ENCODE data around the gene HSP90AA1.

DNA sequence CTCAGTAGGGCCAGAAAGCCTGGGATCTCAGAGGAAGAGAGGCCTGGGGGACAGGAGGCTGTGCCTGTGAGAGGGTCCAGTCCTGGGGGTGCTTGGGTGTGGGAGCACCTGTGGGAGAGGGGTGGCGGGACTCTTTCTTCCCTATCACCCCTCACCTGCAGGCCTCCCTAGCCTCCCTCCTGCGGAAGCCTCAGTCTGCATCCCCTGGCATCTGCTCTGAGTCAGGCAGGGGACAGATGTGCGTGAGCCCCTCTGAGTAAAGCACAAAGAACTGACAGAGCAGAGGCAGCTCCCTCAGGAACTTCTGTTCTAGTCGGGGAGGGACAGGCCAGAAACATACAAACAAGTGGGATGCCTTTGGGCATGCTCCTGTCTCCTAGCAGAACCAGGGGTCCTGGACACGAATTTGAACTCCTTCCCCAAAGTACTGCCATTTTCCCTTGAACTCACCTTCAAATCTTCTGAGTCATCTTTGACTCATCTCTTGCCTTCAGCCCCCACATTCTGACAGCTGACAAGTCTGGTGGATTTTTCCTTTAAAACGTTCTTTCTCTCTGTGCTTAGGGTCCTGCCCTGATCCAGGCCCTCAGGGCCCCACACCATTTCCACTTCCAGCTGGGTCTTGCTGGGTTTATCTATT is 8.5 kb upstream of the HSP90AA1 start:
- TF ChIP-seq, protein P1, sequence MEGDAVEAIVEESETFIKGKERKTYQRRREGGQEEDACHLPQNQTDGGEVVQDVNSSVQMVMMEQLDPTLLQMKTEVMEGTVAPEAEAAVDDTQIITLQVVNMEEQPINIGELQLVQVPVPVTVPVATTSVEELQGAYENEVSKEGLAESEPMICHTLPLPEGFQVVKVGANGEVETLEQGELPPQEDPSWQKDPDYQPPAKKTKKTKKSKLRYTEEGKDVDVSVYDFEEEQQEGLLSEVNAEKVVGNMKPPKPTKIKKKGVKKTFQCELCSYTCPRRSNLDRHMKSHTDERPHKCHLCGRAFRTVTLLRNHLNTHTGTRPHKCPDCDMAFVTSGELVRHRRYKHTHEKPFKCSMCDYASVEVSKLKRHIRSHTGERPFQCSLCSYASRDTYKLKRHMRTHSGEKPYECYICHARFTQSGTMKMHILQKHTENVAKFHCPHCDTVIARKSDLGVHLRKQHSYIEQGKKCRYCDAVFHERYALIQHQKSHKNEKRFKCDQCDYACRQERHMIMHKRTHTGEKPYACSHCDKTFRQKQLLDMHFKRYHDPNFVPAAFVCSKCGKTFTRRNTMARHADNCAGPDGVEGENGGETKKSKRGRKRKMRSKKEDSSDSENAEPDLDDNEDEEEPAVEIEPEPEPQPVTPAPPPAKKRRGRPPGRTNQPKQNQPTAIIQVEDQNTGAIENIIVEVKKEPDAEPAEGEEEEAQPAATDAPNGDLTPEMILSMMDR (conservative IDR thresholded peaks at IDR 0.05; ENCODE audit: low read depth, low read length), result no peak
- no peak for TF ChIP-seq EZH2 (IDR thresholded peaks at IDR 0.05; ENCODE audit: borderline replicate concordance, low read depth, low read length, poor library complexity, severe bottlenecking)
